ENCODE measurements around the gene PYY.
"Not testable (repeated sequence)": the region's sequence is repeated elsewhere in the genome, so short reads cannot be mapped to it uniquely, and the experiment has no call there.

Gene PYY

DNA sequence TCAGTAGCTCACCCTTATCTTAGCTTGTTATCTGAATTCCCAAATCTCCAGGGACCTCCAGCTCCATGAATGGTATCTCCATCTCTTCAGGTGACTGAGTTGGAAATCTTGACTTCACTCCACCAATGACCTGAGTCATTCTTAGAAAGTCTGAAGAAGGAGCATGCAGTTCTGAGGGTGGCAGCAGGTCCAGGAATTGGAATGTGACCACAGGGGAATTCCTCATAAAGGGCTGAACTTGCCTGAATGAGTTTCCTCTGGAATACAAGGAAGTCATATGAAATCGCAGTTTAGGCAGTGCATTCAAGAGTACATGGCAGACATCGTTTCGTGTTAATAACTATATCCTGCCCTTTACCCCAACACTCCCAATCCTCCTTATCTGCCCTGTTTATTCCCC is 12.5 kb upstream of the PYY start:
- TF ChIP-seq, protein P1, sequence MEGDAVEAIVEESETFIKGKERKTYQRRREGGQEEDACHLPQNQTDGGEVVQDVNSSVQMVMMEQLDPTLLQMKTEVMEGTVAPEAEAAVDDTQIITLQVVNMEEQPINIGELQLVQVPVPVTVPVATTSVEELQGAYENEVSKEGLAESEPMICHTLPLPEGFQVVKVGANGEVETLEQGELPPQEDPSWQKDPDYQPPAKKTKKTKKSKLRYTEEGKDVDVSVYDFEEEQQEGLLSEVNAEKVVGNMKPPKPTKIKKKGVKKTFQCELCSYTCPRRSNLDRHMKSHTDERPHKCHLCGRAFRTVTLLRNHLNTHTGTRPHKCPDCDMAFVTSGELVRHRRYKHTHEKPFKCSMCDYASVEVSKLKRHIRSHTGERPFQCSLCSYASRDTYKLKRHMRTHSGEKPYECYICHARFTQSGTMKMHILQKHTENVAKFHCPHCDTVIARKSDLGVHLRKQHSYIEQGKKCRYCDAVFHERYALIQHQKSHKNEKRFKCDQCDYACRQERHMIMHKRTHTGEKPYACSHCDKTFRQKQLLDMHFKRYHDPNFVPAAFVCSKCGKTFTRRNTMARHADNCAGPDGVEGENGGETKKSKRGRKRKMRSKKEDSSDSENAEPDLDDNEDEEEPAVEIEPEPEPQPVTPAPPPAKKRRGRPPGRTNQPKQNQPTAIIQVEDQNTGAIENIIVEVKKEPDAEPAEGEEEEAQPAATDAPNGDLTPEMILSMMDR (conservative IDR thresholded peaks at IDR 0.05): no peak
- no peak for TF ChIP-seq ZFX (IDR thresholded peaks at IDR 0.05)
- no peak overlapping the region for H3K27ac ChIP-seq

DNA sequence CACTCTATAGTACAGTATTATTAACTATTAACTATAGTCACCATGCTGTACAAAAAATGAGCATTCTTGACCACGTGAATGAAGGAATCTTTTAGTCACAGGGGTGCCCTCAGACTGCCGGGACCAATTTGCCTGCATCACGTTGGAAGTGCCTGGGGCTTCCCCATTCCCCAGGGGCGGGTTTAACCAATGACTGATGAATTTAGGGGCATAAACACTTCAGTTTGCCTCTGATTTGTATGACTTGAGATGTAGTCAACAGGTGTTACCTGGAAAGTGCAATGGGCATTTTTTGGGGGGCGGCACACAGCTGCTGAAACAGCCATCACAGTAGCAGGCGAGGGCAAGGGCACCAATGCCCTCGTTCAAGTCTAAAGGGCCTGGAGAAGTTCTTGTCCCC is 8.7 kb upstream of the PYY start:
- no peak for TF ChIP-seq ZFX (IDR thresholded peaks at IDR 0.05)
- TF ChIP-seq, protein P1 (conservative IDR thresholded peaks at IDR 0.05): no peak
- H3K27ac ChIP-seq: no peak overlapping the region

DNA sequence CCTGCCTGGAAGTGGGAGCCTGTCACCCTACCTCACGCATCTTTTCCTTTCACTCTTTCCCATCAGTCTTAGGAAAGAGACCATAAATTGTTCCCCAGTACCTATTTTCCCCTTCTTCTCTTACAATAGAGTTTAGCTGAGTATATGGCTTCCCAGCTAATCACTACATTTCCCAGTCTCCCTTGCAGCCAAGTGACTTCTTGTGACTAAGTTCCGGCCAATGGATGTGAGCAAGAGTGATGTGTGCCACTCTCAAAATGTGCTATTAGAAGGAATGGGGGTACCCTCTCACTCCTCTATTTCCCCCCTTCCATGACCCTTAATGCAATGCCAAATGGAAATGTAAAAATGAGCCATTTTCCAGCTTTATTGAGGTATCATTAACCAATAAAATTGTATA is 8.2 kb upstream of the PYY start:
- H3K27ac ChIP-seq: no peak overlapping the region

DNA sequence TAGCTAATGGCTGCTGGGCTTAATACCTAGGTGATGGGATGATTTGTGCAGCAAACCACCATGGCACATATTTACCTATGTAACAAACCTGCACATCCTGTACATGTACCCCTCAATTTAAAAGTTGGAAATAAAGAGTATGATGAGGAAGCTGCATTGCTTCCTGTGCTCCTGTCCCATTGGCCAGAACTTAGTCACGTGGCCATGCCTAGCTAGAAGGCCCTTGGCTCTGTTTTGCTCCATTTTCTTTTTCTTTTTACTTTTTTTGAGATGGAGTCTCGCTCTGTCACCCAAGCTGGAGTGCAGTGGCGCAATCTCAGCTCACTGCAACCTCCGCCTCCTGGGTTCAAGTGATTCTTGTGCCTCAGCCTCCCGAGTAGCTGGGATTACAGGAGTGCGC is 7.6 kb upstream of the PYY start:
- H3K27ac ChIP-seq: not testable (repeated sequence)

More for the DNA sequence above, 8.2 kb upstream of the PYY start:
- no peak for TF ChIP-seq ZFX (IDR thresholded peaks at IDR 0.05)
- TF ChIP-seq, protein P1 (conservative IDR thresholded peaks at IDR 0.05): no peak

DNA sequence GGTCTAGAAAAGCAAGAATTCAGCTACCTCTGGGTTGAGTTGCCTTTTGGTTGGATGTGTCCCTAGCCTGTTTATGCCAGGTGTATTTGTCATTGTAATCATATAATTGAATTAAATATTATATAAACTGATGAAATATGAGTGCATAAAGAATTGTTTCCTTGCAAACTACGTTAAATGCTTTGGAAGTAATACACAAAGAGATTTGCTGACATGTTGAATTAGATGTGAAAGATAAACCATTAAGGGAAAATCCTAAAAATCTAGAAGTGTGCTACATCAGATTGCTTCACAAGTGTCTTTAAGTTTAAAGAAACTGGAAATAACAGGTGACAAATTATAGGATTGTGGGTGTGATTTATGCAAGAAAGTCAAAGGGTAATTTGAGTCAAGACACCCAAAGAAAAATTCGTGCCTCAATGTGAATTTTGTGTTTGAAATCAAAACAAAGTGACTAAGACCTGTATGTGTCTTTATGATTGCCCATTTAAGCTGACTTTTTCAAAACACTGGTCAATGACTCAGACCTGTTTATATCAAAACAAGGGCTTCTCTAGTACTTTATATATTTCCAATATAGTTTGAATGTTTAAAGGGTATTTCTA is 5.1 kb upstream of the PYY start:
- TF ChIP-seq, protein P1 (conservative IDR thresholded peaks at IDR 0.05): no peak
- TF ChIP-seq ZFX (IDR thresholded peaks at IDR 0.05): no peak
- no peak overlapping the region for H3K27ac ChIP-seq

DNA sequence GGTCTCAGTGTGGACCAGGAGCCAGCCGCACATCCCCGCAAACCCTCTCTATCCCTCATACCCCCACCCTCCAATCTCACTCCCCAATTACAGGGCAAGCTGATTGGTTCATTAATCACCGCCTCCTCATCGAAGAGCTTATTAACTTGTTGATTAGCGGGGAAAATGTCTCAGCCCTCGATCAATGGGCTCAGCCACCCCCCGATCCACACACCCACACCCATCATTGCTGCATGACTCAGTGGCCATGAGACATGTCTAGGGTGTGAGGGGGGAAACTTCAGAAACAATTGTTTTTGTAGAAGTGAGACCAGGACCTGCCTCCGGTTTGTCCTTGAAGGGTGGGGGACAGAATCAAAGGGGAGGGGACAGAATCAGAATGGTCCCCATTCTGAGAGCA is 2.5 kb upstream of the PYY start:
- no peak overlapping the region for H3K27ac ChIP-seq
- no peak for TF ChIP-seq ZFX (IDR thresholded peaks at IDR 0.05)
- TF ChIP-seq, protein P1 (conservative IDR thresholded peaks at IDR 0.05): no peak

DNA sequence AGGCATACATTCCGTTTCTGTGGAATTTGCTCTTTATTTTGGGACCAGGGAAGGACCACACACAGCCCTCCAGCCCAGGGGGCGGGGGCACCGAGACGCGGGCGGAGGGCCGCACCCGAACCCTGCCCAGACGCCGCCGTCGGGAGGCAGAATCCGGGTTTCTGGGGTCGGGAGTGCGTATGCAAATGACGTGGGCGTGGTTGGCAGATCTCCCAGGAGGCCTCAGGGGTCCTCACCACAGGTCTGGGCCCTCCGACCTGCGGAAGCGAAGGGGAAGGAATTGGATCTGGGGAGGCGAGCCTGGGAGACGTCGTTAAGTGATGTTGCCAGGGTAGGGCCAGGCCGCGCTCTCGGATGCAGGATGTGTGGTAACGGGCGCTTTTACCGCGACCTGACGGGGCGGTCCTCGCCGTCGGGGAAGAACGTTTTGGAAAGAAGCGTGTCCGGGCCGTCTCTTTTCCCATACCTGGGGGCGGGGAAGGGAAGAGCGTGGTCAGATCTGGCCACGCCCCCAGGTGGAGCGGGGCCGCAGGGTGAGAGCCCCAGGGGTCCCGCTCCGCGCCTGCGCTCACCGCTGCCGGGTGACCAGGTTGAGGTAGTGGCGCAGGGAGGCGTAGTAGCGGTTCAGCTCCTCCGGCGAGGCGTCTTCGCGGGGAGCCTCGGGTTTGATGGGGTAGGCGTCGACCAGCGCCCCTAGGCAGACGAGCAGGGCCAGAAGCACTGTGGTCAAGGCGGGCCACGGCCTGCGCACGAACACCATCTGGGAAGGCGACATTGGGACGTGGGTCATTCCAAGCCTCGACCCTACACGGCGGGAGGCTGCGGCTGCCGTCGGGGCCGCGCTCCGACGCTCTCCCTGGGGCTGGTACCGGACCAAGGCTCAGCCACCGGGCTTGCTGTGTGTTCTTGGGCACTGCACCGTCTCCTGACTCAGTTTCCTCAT is 745 bp downstream of the PYY start:
- no peak overlapping the region for H3K27ac ChIP-seq
- no peak for TF ChIP-seq ZFX (IDR thresholded peaks at IDR 0.05)
- TF ChIP-seq, protein P1 (conservative IDR thresholded peaks at IDR 0.05): no peak
